Ishikawa (cell line): ENCODE results near the gene PLXNB1.

Source experiments
- TCF12 ChIP-seq: IDR thresholded peaks from 2 replicates; pipeline ENCODE4 v1.6.1; 2012; ENCODE audit warnings: low read depth
- TEAD4 ChIP-seq: IDR thresholded peaks from 2 replicates; pipeline ENCODE4 v1.6.1; 2012
- YY1 ChIP-seq: IDR thresholded peaks from 2 replicates; pipeline ENCODE4 v1.6.1; 2012; ENCODE audit warnings: low read depth

DNA sequence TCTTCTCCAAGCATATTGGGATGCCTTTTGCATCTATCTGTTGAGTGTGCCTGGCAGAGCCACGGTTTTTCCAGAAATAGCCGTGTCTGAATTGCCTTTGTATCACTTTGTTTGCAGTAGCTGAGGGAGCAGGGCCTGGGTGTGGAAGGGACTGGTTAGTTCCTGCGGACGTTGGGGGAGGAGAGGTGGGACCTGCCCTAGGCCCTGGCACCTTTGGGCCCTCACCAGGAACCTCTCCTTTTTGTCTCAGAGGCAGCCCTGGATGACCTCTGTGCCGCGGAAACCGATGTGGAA is 35.3 kb upstream of the PLXNB1 start:
- no peak for TF ChIP-seq TEAD4
- TF ChIP-seq TCF12 = no peak
- no peak for TF ChIP-seq YY1
